Measurements from ENCODE around the gene APOA5. TPM values are rescaled to one million over a fixed set of nuclear protein-coding genes. Genes with fewer than 3 reads are reported as not detected.
"Not testable (repeated sequence)": the region's sequence is repeated elsewhere in the genome, so short reads cannot be mapped to it uniquely, and the experiment has no call there.

The APOA5 gene
- total RNA-seq, 4 donors from 2014 or later, result 1.0 to 2.9 TPM; not detected in 2

GRCh38 chr11:116808262-116809175 lies 16.8 kb upstream of the APOA5 start:
- Histone ChIP-seq H3K4me3 (no peak overlapping the region), H3K27ac (peak overlapping the region in 1 of 4 donors; percentile 0)
- peak; percentile 32 to 42 for ATAC-seq

DNA sequence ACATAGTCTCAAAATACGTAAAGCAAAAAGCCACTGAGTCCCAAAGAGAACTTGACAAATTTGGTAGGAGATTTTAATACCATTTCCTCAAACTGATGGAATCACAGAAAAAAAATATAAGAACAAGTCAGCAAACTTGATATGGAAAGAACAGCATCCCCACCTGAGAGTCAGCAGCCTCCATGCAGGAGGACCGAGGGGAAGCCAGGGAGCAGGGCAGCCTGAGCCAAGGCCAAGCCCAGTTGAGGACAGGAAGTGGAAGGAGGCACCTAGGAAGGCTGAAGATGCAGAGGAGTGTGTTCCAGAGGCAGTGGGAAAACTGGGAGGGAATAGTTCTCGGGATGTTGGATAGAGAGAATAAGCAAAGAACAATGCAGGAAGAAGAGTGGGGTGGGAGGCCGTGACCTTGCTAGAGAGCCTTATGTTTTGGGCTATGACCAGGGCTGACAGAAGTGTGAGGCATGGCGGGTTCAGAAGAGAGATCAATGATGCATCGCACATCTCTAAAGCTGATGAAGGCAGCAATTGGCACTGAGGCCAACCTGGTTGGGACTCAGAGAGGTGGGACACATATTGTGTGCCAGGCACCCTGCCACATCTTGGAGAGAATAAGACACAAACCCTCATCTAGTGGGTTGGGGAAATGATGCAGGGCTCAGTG lies 16.1 kb upstream of the APOA5 start:
- Histone ChIP-seq H3K9me3 (no peaks in the 10 kb centered on the region), H3K27ac (no peak overlapping the region), H3K4me1 (no peaks in the 10 kb centered on the region), H3K4me3 (no peak overlapping the region), H3K27me3 (no peaks in the 10 kb centered on the region), H3K36me3 (no peaks in the 10 kb centered on the region)
- intact Hi-C loops (cut with DNase I; ENCODE audit: low total_unique reads), result no loop called here
- DNase-seq (no peak), ATAC-seq (no peak)
- in situ Hi-C loops (cut with MboI; ENCODE audit: low sequenced_read_pairs in 4 of 4), result no loop called here
- no peak for TF ChIP-seq POLR2A (IDR thresholded peaks at IDR 0.05)
- TF ChIP-seq CTCF (IDR thresholded peaks at IDR 0.05 in 4 of 5, conservative IDR thresholded peaks at IDR 0.05 in 1 of 5), result no peak

More at GRCh38 chr11:116808262-116809175, 16.8 kb upstream of the APOA5 start:
- Histone ChIP-seq H3K9me3 (no peaks in the 10 kb centered on the region), H3K27me3 (no peaks in the 10 kb centered on the region), H3K36me3 (no peaks in the 10 kb centered on the region), H3K4me1 (no peaks in the 10 kb centered on the region)
- intact Hi-C loops (cut with DNase I; ENCODE audit: low total_unique reads), result no loop called here
- DNase-seq, result no peak
- in situ Hi-C loops (cut with MboI; ENCODE audit: low sequenced_read_pairs in 4 of 4), result no loop called here
- TF ChIP-seq CTCF (IDR thresholded peaks at IDR 0.05 in 4 of 5, conservative IDR thresholded peaks at IDR 0.05 in 1 of 5) (no peak), POLR2A (IDR thresholded peaks at IDR 0.05) (no peak)

- in situ Hi-C loops (cut with MboI; ENCODE audit: low sequenced_read_pairs in 4 of 4) (no loop called here), intact Hi-C loops (cut with DNase I; ENCODE audit: low total_unique reads) (no loop called here)
- H3K4me3 ChIP-seq, result no peak overlapping the region
- TF ChIP-seq CTCF (IDR thresholded peaks at IDR 0.05 in 4 of 5, conservative IDR thresholded peaks at IDR 0.05 in 1 of 5), result no peak
- TF ChIP-seq POLR2A (IDR thresholded peaks at IDR 0.05), result no peak
- no peaks in the 10 kb centered on the region for H3K36me3 ChIP-seq
- ATAC-seq (no peak), DNase-seq (no peak)
- H3K27me3 ChIP-seq, result no peaks in the 10 kb centered on the region
- H3K27ac ChIP-seq, result no peak overlapping the region
- no peaks in the 10 kb centered on the region for H3K4me1 ChIP-seq
- H3K9me3 ChIP-seq, result no peaks in the 10 kb centered on the region
Observed at GRCh38 chr11:116804001-116804400, 12.3 kb upstream of the APOA5 start.

- H3K4me3 ChIP-seq; H3K9me3 ChIP-seq; H3K4me1 ChIP-seq; H3K27me3 ChIP-seq; intact Hi-C loops (cut with DNase I; ENCODE audit: low total_unique reads); in situ Hi-C loops (cut with MboI; ENCODE audit: low sequenced_read_pairs in 4 of 4); DNase-seq; ATAC-seq; H3K36me3 ChIP-seq; H3K27ac ChIP-seq: not testable (repeated sequence)
Observed at GRCh38 chr11:116801662-116802061, 10.0 kb upstream of the APOA5 start.

- Histone ChIP-seq H3K27me3 (no peaks in the 10 kb centered on the region), H3K4me3 (no peak overlapping the region), H3K9me3 (no peaks in the 10 kb centered on the region), H3K4me1 (no peaks in the 10 kb centered on the region), H3K27ac (no peak overlapping the region), H3K36me3 (no peaks in the 10 kb centered on the region)
- ATAC-seq (no peak), DNase-seq (no peak)
- no peak for TF ChIP-seq CTCF (IDR thresholded peaks at IDR 0.05 in 4 of 5, conservative IDR thresholded peaks at IDR 0.05 in 1 of 5)
- TF ChIP-seq POLR2A (IDR thresholded peaks at IDR 0.05), result no peak
- intact Hi-C loops (cut with DNase I; ENCODE audit: low total_unique reads), result no loop called here
- in situ Hi-C loops (cut with MboI; ENCODE audit: low sequenced_read_pairs in 4 of 4), result no loop called here
Observed at GRCh38 chr11:116800610-116801009, 8.9 kb upstream of the APOA5 start.
